ENCODE measurements around the gene KCNQ1. TPM values are rescaled to one million over a fixed set of nuclear protein-coding genes. Genes with fewer than 3 reads are reported as not detected.

The KCNQ1 gene
- total RNA-seq, 1 experiment from 2014 or later, result 1.0 TPM

DNA sequence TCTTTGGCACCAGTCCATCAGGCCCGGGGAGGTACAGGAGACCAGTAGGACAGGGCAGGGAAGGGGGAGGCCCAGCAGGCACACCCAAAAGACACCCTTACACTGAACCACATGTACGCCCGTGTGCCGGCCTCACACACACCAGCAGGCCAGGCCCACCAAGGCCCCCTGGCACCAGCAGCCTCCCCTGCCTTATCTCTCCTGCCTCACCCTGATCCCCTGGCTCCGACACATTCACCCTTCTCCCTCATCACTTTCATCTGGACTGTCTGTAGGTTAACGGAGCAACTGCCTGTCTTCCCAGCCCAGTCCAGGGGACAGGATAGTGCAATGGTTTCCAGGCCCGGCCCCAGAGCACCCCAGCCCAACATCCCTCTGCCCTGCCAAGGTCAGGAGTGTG lies 435.8 kb downstream of the KCNQ1 start:
- Mint-ChIP-seq H3K36me3 (ENCODE audit: insufficient read depth, unreplicated experiment) (peaks cover 6% of the 10 kb centered on the region), H3K4me3 (ENCODE audit: unreplicated experiment) (no peak overlapping the region), H3K27me3 (ENCODE audit: insufficient read depth, unreplicated experiment) (peaks cover 8% of the 10 kb centered on the region), H3K9me3 (ENCODE audit: unreplicated experiment) (no peaks in the 10 kb centered on the region), H3K27ac (ENCODE audit: unreplicated experiment) (no peak overlapping the region), H3K4me1 (ENCODE audit: low read depth, unreplicated experiment) (no peaks in the 10 kb centered on the region)
- no TSS peak for BruUV-seq (replicated peaks)
- Histone ChIP-seq H3K27me3 (replicated peaks; ENCODE audit: control insufficient read depth, insufficient read depth, low read length) (no peaks in the 10 kb centered on the region), H3K4me1 (peaks cover 5% of the 10 kb centered on the region; the same call in 1 of the 2 replicates), H3K36me3 (ENCODE audit: control insufficient read depth, insufficient read depth, low read length) (no peaks in the 10 kb centered on the region), H3K4me3 (ENCODE audit: low read depth, low read length) (no peak overlapping the region), H3K9me3 (no peaks in the 10 kb centered on the region)
- DNase-seq, result no peak
- POLR2A ChIA-PET, result no interaction called here
- TF ChIP-seq, protein P1, sequence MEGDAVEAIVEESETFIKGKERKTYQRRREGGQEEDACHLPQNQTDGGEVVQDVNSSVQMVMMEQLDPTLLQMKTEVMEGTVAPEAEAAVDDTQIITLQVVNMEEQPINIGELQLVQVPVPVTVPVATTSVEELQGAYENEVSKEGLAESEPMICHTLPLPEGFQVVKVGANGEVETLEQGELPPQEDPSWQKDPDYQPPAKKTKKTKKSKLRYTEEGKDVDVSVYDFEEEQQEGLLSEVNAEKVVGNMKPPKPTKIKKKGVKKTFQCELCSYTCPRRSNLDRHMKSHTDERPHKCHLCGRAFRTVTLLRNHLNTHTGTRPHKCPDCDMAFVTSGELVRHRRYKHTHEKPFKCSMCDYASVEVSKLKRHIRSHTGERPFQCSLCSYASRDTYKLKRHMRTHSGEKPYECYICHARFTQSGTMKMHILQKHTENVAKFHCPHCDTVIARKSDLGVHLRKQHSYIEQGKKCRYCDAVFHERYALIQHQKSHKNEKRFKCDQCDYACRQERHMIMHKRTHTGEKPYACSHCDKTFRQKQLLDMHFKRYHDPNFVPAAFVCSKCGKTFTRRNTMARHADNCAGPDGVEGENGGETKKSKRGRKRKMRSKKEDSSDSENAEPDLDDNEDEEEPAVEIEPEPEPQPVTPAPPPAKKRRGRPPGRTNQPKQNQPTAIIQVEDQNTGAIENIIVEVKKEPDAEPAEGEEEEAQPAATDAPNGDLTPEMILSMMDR (IDR thresholded peaks at IDR 0.05; ENCODE audit: insufficient read depth in 1 of 2, low read depth in 1 of 2, low read length in 1 of 2, severe bottlenecking in 1 of 2, unreplicated experiment in 1 of 2), result no peak
- CTCF ChIA-PET, result no interaction called here
- intact Hi-C loops (cut with micrococcal nuclease; ENCODE audit: unreplicated experiment), result no loop called here

DNA sequence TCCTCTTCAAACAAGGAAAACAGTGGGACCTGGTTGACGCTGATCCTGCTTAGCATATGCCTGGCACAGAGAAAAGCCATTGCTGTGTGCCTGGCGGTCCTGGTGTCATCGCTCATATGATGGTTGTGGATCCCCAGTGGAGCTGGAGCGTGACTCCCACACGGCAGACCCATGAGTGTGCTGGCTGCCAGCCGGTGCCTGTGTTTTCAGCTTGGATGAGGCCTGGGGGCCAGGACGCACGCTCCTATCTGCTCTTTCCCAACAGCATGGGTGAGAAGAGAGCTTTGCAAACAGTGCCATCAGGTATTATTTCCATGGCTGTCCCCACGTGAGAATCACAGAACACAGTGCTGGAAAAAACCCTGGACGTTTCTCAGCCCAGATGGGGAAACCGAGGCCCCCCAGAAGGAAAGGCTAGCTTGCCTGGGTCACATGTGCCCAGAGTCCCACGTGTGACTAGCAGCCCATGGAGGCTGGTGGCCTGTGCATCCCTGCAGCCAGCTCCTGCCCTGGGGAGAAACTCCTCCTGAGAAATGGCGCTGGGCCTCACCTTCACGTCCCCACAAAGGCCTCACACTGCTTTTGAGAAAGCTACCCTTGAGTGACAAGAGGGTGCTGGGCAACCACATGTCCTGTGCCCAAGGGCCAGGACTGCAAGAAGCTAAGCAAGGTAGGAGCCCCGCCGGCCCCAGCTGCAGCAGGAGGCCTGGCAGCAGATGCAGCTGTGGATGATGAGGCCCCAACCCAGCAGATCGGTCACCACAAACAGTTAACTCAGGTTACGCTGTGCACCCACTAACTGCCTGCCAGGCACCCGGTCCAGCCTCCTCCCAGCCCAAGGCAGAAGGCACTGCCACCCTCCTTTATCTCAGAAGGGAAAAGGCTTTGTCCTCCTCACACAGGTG lies 436.5 kb downstream of the KCNQ1 start:
- BruUV-seq (replicated peaks), result no TSS peak
- Histone ChIP-seq H3K27me3 (replicated peaks; ENCODE audit: control insufficient read depth, insufficient read depth, low read length) (no peaks in the 10 kb centered on the region), H3K4me3 (ENCODE audit: low read depth, low read length) (no peak overlapping the region), H3K36me3 (ENCODE audit: control insufficient read depth, insufficient read depth, low read length) (no peaks in the 10 kb centered on the region), H3K4me1 (peaks cover 8% of the 10 kb centered on the region), H3K9me3 (no peaks in the 10 kb centered on the region)
- no peak overlapping the region for H3K4me3 Mint-ChIP-seq (ENCODE audit: unreplicated experiment)
- H3K4me1 Mint-ChIP-seq (ENCODE audit: low read depth, unreplicated experiment), result no peaks in the 10 kb centered on the region
- POLR2A ChIA-PET, result interaction anchor here (0.5 kb wide), 1 partner anchor 505 kb away, joined by 5 read pairs; no protein-coding TSS in a partner anchor
- TF ChIP-seq, protein P1 (IDR thresholded peaks at IDR 0.05; ENCODE audit: insufficient read depth in 1 of 2, low read depth in 1 of 2, low read length in 1 of 2, severe bottlenecking in 1 of 2, unreplicated experiment in 1 of 2), result no peak
- H3K27ac Mint-ChIP-seq (ENCODE audit: unreplicated experiment), result no peak overlapping the region
- H3K9me3 Mint-ChIP-seq (ENCODE audit: unreplicated experiment), result no peaks in the 10 kb centered on the region
- CTCF ChIA-PET, result no interaction called here
- H3K36me3 Mint-ChIP-seq (ENCODE audit: insufficient read depth, unreplicated experiment), result peaks cover 6% of the 10 kb centered on the region
- intact Hi-C loops (cut with micrococcal nuclease; ENCODE audit: unreplicated experiment), result no loop called here
- H3K27me3 Mint-ChIP-seq (ENCODE audit: insufficient read depth, unreplicated experiment), result peaks cover 8% of the 10 kb centered on the region
- DNase-seq, result no peak

DNA sequence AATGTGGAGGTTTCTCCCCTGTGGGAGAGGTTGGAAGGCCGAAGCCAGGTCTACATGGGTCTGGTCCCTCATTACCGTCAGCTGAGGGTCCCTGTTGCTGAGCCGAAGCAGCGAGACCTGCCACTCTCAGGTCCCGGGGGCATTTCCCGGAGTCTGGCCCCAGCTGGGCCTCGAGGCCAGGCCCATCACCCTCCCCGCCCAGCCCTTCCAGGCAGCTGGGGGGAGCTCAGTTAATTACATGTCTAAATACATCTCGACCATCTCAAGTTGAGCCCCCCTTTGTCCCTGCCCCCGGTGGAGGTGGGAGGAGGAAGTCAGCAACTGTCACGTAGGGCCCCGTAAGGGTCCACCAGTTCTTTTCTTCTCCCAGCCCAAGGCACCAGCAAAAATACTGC lies 437.2 kb downstream of the KCNQ1 start:
- Mint-ChIP-seq H3K27me3 (ENCODE audit: insufficient read depth, unreplicated experiment) (peaks cover 8% of the 10 kb centered on the region), H3K4me1 (ENCODE audit: low read depth, unreplicated experiment) (no peaks in the 10 kb centered on the region), H3K27ac (ENCODE audit: unreplicated experiment) (no peak overlapping the region), H3K36me3 (ENCODE audit: insufficient read depth, unreplicated experiment) (peaks cover 6% of the 10 kb centered on the region), H3K9me3 (ENCODE audit: unreplicated experiment) (no peaks in the 10 kb centered on the region), H3K4me3 (ENCODE audit: unreplicated experiment) (no peak overlapping the region)
- H3K4me3 ChIP-seq (ENCODE audit: low read depth, low read length), result no peak overlapping the region
- BruUV-seq (replicated peaks), result no TSS peak
- no peaks in the 10 kb centered on the region for H3K36me3 ChIP-seq (ENCODE audit: control insufficient read depth, insufficient read depth, low read length)
- TF ChIP-seq, protein P1 (IDR thresholded peaks at IDR 0.05; ENCODE audit: insufficient read depth in 1 of 2, low read depth in 1 of 2, low read length in 1 of 2, severe bottlenecking in 1 of 2, unreplicated experiment in 1 of 2), result no peak
- no peak for DNase-seq
- no peaks in the 10 kb centered on the region for H3K9me3 ChIP-seq
- no peaks in the 10 kb centered on the region for H3K27me3 ChIP-seq (replicated peaks; ENCODE audit: control insufficient read depth, insufficient read depth, low read length)
- ChIA-PET POLR2A (interaction anchor here (0.5 kb wide), 1 partner anchor 505 kb away, joined by 5 read pairs; no protein-coding TSS in a partner anchor), CTCF (no interaction called here)
- intact Hi-C loops (cut with micrococcal nuclease; ENCODE audit: unreplicated experiment), result no loop called here
- peaks cover 14% of the 10 kb centered on the region for H3K4me1 ChIP-seq

All from Caco-2 (cell line).